Keratinocyte (primary cell): ENCODE measurements around the gene SPG11.

Experiments
- CTCF ChIP-seq, 3 experiments: IDR thresholded peaks in 1 of 3; conservative IDR thresholded peaks in 1 of 3; optimal IDR thresholded peaks in 1 of 3; 2 replicates in 2 of 3; 3 replicates in 1 of 3; pipeline versions ENCODE3 to v1.5.1; 2011; ENCODE audit warnings: low read length in 3 of 3, mild to moderate bottlenecking in 3 of 3, moderate library complexity in 2 of 3, control low read depth in 1 of 3, inconsistent platforms in 1 of 3; ENCODE audit not compliant: insufficient read depth in 2 of 3; ENCODE audit errors: extremely low read depth in 1 of 3
- EZH2 ChIP-seq: IDR thresholded peaks from one replicate; pipeline ENCODE4 v1.6.1; 2012; ENCODE audit warnings: inconsistent platforms, mild to moderate bottlenecking, low read length, moderate library complexity

DNA sequence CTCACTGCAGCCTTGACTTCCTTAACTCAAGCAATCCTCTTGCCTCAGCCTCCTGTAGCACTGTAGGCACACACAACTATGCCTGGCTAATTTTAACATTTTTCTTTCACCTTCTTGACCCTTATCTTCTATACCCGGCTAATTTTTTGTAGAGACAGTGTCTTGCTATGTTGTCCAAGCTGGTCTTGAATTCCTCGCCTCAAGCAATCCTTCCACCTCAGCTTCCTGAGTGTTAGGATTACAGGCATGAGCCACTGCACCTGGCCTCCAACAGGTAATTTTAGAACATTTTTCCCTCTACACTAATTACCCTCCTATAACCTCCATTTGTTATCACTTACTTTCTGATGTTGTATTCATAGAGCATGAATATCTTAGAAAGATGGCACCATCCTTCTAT, 60.3 kb downstream of the SPG11 start:
- TF ChIP-seq CTCF (optimal IDR thresholded peaks at IDR 0.05 in 1 of 3, IDR thresholded peaks at IDR 0.05 in 1 of 3, conservative IDR thresholded peaks at IDR 0.05 in 1 of 3; ENCODE audit: extremely low read depth in 1 of 3, insufficient read depth in 2 of 3, low read length in 3 of 3) (no peak), EZH2 (no peak)
